HG02943 (cell line): ENCODE results near the gene INTS4.
"Not testable (repeated sequence)": the region's sequence is repeated elsewhere in the genome, so short reads cannot be mapped to it uniquely, and the experiment has no call there.

Experiments used
- ATAC-seq: cut with Tn5 transposase; IDR thresholded peaks from one replicate; pipeline ENCODE4 v1.9.1; 2021; ENCODE audit warnings: mild to moderate bottlenecking, low read depth, moderate library complexity; ENCODE audit not compliant: unreplicated experiment

Gene INTS4

DNA sequence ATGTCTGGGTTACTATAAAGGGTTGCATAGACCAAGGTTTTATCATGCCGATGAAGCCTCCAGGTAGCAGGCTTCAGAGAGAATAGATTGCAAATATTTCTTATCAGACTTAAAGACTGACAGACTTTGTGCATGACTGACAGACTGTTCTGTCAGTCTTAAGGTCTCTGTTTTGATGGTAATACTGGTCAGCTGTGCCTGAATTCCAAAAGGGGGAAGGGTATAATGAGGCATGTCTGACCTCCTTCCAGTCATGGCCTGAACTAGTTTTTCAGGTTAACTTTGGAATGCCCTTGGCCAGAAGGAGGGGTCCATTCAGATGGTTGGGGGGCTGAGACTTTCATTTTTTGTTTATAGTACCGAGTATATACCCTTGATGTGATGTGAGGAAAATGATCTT is 33.3 kb upstream of the INTS4 start:
- no peak for ATAC-seq

DNA sequence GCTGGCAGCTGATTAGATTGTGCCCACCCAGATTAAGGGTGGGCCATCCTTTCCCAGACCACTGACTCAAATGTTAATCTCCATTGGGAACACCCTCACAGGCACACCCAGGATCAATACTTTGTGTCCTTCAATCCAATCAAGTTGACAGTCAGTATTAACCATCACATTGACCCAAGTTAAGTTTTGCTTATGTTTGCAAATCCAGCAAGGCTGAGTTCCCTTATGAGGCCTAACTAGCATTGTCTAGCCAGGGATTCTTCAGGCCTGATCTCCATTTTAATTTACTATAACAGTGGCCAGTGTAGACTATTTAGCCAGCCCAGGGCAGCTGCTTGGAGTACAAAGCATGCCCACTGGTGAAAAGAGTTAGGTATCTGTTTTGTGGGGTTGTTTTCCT is 30.9 kb upstream of the INTS4 start:
- ATAC-seq = no peak

DNA sequence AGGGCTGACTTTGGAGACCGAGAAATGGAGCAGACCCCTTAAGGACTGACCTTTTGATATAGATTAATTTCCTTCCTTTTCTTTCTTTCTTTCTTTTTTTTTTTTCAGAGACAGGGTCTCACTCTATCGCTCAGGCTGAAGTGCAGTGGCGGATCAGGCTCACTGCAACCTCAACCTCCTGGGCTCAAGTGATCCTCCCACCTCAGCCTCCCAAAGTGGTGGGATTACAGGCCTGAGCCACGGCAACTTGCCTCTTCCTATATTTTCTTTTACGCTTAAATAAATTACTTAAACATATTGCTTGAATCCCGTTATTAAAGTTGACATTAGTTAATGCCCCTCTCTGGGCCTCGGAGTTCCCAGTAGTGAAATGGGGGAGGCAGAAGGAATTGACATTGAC is 29.0 kb upstream of the INTS4 start:
- no peak for ATAC-seq

DNA sequence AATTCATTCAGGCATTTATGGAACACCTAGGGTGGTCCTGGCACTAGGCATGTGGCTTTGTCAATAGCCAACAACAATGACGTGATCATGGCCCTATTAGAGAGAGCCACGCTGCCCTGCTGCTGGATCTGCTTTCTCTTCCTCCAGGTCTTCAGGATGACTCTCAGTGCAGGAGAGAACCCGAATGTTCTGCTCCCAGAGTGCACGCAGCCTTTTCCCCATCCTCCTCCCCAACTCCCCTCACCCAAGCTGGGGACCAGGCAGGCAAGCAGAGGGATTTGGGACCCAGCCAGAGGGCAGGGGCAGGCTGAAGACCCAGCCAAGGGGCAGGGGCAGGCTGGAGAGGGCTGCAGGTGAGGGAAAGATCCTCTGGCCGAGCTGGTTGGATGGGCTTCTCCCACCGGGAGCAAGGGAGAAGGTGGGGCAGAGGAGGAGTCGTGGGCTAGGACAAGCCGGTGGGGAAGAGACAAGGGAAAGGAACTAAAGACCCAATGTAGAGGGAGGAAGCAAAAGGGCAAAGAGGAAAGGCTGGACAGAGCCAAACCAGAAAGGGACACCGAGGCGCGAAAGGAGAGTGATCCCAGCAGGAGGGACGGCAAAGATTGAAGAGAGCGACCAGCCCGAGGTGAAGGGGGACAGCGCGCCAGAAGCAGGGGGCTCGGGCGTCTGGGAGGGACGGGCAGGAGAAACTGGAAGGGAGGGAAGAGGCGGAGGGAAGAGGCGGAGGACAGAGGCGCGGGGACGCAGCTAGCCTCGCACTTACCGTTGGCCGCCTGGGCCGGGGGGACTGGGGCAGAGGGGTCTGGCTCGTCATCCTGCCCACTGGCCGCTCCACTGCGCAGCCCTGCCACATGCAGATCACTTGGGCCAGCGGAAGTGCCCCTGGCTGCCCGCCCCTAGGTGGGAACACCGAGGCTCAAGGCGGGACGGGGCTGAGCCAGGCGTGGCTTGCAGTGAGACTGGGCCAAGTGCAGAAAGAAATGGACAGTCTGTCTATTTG is 28.2 kb upstream of the INTS4 start, which contains the start of gene KCTD14:
KCTD14 (minus strand) TSS at position 880 of the 1,000 bp plus-strand sequence; CDS start at position 853, 27 bp downstream.
- ATAC-seq = no peak

- no peak for ATAC-seq
Measured at GRCh38 chr11:78021611-78022010, 27.1 kb upstream of the INTS4 start.

- no peak for ATAC-seq
Measured at GRCh38 chr11:78020246-78020645, 25.8 kb upstream of the INTS4 start.

- ATAC-seq = no peak
Measured at GRCh38 chr11:78019808-78020207, 25.3 kb upstream of the INTS4 start.

DNA sequence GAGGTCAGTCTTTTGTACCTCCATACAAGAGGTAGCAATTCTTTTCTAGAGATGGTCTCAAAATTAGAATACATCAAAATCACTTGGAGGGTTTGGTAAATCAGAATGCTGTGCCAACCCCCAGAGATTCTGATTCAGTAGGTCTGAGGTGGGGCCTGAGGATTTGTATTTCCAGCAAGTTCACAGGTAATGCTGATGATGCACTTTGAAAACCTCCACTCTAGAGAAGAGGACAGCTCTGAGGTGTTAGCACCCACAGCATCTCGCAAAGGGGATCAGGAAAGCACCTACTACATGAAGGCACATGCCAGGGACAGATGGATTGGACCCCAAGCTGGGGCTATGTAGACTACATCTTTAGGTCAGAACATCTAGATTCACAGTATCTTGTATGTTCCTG is 21.4 kb upstream of the INTS4 start:
- ATAC-seq = no peak

DNA sequence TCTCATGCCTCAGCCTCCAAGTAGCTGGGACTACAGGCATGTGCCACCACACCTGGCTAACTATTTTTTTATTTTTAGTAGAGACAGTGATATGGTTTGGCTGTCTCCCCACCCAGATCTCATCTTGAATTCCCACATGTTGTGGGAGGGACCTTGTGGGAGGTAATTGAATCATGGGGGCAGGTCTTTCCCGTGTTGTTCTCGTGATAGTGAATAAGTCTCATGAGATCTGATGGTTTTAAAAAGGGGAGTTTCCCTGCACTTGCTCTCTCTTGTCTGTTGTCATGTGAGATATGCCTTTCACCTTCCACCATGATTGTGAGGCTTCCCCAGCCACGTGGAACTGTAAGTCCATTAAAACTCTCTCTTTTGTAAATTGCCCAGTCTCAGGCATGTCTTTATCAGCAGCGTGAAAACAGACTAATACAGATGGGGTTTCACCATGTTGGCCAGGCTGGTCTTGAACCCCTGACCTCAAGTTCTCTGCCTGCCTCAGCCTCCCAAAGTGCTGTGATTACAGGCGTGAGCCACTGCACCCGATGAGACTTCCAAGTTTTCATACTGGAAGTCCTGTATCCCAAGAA is 20.6 kb upstream of the INTS4 start:
- not testable (repeated sequence) for ATAC-seq

DNA sequence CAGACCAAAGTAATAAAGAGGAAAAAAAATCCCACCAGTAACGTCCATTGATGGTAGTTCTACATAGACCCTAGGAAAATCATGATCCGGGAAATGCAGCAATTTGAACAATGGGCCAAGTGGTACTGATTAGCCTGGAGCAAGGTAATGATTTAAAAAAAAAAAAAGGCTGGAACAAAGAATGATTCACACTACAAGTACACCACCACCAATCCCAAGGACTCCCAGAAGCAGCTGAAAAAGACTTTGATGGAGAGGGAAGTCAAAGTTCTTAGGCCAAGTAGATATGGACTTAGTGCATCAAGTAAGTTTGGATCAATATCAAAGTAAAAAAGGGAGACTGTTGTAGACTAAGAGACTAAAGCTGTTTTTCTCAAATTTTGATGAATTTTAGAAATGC is 16.8 kb upstream of the INTS4 start:
- ATAC-seq = no peak

- ATAC-seq = no peak
Measured at GRCh38 chr11:78010755-78011154, 16.3 kb upstream of the INTS4 start.

GRCh38 chr11:78010304-78010703 is 15.8 kb upstream of the INTS4 start:
- ATAC-seq = no peak

DNA sequence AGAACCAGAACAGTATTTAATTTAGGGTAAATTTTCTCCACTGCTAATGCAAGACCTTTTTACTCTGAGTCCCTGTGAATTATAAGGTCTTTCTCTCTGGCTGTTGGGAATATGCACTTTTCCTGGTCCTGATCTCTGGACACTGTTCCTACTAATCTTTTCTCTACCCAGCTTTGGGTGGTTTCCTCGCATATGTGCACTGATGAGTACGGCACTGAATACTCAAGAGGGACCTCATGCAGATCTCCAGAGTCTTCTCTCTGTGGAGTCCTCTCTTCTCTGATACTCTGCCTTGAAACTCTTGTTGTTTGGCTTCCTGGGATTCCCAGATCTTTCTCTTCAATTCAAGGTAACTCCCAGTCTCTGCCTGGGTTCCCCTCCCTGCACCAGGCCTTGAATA is 14.6 kb upstream of the INTS4 start:
- ATAC-seq = no peak

DNA sequence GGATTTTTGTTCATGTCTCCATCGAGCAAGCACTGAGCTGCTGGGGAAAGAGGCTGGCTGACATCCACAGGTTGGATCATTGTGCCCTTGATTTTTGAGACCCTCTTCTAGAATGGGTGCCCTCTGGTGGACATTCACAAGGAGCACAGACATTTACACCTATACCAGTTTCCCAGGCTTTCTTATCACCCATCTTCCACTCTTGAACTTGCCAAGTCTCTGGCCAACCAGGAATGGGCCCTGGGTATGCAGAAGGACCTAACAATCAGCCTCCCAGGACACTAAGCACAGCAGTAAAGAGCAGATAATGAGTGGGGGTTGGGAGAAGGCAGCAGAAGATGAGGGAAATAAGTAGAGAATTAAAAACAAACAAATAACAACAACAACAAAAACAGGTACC is 5.7 kb upstream of the INTS4 start:
- ATAC-seq = no peak

DNA sequence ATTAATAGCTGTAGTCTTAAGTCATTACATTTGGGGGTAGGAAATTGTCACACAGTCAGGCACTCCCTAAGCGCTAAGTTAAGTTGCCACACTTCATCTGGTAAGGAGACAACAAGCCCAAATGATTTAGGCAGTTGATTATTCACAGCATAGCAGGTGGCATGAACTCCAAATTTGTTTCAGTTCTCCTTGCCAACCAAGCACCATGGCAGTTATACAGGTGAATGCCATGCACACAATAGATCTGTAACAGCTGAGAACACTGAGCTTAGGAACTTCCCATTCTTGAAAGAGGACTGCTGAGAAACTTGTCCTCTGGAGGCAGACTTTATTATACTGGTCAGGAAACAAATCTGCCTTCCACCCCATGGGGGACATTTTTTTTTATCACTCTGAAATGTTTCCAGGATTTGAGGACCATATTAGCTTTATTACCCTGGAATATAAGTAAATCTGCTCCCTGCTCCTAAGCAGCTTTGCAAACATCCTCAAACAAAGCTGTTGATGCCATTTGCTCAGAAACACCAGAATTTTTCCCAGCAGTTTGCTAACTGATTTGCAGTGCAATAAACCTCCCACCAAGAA is 5.1 kb upstream of the INTS4 start:
- ATAC-seq = no peak

GRCh38 chr11:77993902-77994301 is 566 bp downstream of the INTS4 start:
- no peak for ATAC-seq

DNA sequence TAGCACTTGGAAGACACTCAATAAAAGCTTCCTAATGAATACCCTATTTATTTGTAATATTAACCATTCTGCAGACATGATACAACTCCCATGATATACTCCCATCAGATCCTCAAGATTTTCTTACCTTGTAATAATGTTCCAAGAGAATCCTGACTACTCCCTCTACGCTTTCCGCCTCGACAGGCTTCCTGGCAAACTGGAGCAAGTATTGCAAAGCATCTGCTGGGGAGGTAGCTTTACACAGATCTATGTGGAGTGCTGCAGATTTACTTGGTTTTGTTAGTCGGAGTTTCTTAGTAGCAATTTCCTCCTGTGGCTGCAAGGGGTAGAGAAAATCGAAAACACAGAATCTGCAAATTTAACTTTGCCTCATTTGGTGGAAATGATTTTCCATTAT is 3.5 kb downstream of the INTS4 start:
- no peak for ATAC-seq

GRCh38 chr11:77986456-77986855 is 8.0 kb downstream of the INTS4 start:
- ATAC-seq = not testable (repeated sequence)

- no peak for ATAC-seq
Measured at GRCh38 chr11:77981346-77981947, 13.0 kb downstream of the INTS4 start.

- no peak for ATAC-seq
Measured at GRCh38 chr11:77968337-77968736, 26.1 kb downstream of the INTS4 start.

DNA sequence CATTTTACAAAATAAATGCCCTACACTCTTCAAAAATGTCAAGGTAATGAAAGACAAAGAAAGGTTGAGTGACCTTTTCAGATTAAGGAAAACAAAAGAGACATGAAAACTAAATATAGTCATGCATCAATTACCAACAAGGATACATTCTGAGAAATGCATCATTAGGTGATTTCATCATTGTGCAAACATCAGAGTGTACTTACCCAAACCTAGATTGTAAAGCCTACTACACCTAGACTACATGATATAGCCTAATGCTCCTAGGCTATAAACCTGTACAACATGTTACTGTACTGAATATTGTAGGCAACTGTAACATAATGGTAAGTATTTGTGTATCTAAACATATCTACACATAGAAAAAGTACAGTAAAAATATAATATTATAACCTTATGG is 26.7 kb downstream of the INTS4 start:
- ATAC-seq = no peak
